Renal cortical epithelial cell (primary cell): ENCODE data around the gene USP32. TPM values are rescaled to one million over a fixed set of nuclear protein-coding genes. Genes with fewer than 3 reads are reported as not detected.
"Not testable (repeated sequence)": the region's sequence is repeated elsewhere in the genome, so short reads cannot be mapped to it uniquely, and the experiment has no call there.

Source experiments
- DNase-seq: peaks from one replicate; pipeline ENCODE4 v3.0.0-alpha.2; 2011; ENCODE audit warnings: low read depth
- total RNA-seq: library from RNA; depleted of rRNA; stranded (reverse); fragments of >200 nt; gene quantifications from 2 replicates; pipeline ENCODE4 v1.2.3, GENCODE V29; 2014

The USP32 gene
- total RNA-seq, 1 donor from 2014 or later: 92.6 TPM

DNA sequence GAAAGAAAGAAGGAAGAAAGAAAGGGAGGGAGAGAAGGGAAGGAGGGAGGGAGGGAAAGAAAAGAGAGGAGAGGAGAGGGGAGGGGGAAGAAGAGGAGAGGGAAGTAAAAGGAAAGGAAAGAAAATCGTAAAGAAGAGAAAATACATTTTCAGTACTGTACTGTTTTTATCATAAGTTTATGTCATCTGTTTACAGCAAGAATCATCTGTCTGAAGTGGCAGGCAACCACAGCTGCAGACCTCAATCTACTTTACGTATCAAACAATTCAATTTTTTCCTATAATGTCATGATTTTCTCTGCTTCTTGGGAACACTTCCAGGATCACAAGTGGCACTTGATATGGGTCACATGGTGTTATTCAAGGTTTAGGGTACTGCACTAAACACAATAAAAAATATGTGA is 58.3 kb downstream of the USP32 start:
- no peak for DNase-seq

DNA sequence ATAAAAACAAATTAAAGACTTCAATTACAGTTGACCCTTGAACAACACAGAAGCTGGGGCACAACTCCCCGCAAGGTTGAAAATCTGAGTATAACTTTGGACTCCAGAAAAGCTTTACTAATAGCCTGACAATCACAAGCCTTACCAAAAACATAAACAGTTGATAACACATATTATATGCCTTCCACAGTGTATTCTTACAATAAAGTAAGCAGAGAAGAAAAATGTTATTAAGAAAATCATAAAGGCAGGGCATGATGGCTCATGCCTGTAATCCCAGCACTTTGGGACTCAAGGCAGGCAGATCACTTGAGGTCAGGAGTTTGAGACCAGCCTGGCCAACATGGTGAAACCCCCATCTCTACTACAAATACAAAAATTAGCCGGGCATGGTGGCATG is 58.9 kb downstream of the USP32 start:
- DNase-seq: not testable (repeated sequence)

DNA sequence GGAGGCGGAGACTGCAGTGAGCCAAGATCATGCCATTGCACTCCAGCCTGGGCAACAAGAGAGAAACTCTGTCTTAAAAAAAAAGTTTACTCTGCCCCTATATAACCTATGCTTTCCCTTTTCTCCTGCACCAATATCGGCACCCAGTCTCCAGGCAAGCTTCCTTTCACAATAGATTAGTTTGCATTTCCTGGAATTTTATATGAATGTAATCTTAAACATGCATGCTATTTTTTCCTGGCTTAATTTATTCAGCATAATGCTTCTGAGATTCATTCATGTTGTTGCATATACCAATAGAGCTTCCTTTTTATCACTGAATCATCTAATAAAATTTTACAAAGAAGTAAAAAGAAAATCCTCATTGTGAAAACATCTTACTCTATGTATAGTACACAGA is 59.4 kb downstream of the USP32 start:
- DNase-seq: no peak

DNA sequence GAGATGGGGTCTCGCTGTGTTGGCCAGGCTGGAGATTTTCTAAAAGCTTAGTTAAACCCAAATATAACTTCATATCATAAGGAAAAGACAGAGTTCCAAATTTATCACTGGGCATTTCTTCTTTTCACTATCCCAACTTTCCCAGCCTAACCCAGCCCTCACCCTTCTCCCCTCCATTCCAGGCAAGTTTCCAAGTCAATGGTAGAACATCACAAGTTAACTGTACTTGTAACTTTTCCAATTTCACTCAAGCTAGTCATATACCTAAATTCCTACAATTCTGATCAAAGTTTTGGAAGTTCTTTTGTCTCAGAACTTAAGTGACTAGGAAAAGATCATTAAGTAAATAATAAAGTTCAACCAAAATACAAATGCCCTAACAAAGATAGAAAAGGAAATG is 61.2 kb downstream of the USP32 start:
- DNase-seq: no peak

DNA sequence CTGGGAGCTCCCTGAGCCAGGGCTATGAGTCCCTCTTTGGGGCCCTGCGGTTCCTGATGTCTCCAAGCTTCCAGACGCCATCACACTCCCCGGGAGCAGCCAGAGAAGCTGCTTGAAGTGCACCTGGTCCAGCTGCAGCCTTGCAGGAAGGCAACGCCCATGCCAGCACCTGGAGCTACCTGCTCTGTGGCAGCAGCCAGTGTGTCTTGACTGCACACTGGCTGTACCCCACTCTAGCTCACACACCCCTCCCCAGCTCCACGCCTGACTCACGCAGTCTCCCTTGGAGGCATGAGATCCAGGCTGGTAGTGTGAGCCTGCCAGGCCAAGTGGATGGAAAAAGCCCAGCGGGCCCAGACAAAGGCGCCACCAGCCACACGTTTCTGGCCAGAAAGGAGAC is 63.3 kb downstream of the USP32 start:
- no peak for DNase-seq

DNA sequence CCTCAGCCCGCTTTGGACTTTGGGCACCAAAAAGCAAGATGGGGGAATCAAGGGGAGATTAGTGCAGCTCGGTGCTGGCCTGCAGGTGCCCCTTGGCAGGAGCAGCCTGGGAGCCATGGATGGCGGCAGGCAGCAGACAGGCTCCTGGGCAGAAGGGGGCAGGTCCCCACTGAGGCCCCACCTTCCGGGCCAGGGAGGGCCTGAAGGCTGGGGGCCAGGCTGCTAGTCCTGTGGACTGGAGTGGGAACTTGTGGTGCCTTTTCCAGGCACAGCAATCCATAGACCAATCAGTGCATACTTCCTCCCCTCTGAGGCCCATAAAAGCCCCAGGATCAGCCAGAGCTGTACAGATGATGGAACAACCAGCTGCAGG is 64.0 kb downstream of the USP32 start:
- no peak for DNase-seq

DNA sequence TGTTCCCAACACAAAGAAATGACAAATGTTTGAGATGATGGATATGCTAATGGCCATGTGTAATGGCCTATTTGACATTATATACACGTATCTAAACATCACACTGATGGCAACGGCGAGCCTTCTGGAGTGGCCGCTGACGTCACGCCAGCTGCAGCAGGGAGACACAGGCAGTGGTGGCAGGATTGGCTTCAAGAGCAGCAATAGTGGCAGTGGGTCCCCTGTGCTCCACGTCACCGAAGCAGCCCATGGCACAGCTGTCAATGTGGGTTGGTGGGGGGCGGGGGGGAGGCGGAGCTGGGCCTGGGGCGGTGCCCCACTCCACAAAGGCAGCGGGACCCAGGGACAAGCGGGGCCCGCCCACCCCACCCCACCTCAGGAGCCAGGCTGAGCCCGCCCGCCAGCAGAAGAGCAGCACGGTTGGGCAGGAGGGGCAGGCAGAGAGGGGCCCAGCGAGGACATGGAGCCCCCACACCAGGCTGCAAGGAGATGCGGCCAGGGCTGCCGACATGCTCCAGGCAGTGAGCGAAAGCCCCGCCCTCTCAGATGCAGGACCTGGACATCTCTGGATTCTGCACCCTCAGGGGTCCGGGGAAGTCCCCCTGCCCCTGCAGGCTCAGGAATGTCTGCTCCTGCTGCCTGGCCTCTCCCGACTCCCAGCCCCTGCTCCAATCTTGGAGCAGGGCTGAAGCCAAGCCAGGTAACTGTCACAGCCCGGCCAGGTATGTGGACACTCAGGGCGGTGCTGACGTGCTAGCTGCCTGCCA is 64.6 kb downstream of the USP32 start:
- DNase-seq: no peak

DNA sequence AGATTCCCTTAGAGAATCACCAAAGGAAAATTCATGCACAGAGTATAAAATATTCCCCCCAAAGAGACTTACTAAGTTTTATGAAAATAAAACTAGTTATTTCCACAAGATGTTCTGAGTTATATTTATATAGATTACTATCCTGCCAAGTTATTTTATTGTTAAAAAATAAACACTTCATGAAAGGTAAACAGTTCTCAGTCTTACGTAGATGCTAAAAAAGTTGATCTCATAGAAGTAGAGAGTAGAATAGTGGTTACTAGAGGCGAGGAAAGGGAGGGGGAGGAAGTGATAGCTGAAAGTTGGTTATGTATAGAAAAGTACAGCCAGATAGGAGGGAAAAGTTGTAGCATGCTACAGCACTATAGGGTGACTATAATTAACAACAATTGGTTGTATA is 65.2 kb downstream of the USP32 start:
- DNase-seq: no peak

DNA sequence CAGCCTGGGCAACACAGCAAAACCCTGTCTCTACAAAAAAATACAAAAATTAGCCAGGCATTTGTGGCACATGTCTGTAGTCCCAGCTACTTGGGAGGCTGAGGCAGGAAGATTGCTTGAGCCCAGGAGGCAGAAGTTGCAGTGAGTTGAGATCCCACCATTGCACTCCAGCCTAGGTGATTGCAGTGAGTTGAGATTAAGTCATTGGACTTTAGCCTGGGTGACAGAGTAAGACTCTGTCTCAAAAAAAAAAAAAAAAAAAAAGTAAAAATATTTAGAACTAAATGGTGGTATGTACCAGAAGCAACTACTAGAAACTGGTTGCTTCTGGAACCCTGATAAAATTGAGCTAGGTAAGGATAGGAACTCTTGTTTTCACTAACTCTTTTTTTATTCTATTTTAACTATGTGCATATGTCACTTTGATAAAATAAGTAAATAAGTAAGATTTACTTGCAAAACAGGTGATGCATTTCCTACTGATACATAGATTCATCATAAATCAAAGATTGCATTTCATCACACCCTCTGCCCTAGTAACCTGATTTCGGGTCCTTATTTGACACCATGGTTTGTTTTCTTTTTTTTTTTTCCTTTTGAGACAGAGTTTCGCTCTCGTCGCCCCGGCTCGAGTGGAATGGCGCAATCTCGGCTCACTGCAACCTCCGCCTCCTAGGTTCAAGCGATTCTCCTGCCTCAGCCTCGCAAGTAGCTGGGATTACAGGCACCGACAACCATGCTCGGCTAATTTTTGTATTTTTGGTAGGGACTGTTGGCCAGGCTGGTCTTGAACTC is 66.0 kb downstream of the USP32 start:
- no peak for DNase-seq

DNA sequence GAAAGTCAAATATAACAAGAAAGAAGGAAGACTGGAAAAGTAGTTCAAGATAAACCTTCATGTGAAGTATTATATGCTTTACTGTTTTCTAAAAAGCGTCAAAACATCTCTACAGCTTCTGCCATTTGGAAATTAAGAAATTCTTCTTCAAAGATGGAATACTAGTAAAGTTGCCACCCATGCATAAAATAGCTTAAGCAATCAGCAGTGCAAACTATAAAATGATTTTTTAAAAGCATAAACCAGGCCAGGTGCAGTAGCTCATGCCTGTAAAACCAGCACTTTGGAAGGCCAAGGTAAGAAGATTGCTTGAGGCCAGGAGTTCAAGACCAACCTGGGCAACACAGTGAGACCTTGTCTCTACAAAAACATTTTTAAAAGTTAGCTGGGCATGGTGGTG is 68.2 kb downstream of the USP32 start:
- no peak for DNase-seq

DNA sequence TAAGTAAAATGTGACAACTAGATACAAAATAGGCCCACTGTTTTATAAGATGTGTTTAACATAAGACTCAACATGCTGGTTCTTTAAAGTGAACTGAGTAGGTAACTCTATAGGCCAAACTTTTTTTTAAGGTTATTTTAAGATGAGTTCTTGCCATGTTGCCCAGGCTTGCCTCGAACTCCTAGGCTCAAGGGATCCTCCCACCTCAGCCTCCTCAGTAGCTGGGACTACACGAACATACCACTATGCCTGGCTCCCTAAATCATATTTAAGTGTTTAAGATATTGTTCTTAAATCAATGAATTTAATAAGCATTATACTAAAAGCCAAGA is 69.9 kb downstream of the USP32 start:
- no peak for DNase-seq

DNA sequence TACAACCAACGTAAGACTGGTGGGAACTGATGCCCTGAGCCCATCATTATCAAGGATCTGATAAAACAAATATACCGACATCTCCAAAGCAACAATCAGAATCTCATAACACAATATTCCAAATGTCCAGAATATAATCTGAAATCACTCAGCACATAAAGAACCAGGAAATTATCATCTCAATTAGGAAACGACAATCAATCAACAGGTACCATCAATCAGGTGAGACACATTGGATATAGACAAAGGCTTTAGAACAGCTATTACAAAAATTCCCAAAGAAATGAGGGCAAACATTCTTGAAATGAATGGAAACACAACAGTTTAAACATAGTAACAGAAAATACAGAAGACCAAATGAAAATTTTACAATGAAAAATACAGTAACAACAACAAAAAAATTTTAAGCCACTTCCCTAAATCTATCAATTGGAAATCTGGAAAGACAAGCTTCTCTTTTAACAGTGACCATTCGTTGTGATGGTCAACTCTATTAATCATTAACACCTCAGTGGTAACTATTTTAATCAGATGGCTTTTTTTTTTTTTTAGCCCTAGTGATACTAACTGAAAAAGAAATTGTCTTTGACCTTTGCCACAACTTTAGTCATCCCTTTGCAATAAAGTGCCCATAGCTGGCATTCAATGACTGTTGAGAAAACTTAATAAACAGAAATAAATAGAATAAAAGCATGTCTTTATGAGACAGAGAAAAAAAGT is 70.4 kb downstream of the USP32 start:
- peak; percentile 81 for DNase-seq

DNA sequence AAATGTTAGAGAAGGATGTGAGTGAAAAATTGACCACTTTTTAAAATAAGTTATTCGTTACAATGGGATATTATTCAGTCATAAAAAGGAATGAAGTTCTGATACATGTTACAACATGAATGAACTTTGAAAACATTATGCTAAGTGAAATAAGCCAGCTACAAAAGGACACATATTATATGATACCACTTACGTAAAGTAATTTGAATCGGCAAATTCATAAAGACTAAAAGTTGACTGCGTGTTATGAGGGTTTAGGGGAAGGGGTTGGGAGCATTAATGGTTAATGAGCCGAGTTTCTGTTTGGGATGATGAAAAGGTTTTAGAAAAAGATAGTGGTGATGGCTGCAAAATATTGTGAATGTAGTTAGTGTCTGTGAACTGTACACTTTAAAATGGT is 73.1 kb downstream of the USP32 start:
- no peak for DNase-seq

DNA sequence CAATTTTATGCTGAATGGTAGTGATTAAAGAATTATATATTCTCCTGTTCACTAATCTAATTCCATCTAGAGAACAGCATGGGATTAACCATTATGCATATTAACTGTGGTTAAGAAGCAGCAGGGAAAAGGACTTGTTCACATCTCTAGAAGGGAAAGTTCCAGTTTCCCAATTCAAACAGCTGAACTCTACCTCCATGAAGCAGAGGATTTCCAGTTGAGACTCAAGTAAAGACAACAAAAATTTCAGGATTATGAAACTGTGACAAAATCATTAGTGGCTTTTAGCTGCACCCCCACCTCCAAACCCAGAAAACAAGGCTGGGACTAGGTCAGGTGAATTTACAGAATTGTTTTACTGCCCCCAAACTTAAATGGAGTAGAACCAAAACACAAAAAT is 73.6 kb downstream of the USP32 start:
- no peak for DNase-seq

DNA sequence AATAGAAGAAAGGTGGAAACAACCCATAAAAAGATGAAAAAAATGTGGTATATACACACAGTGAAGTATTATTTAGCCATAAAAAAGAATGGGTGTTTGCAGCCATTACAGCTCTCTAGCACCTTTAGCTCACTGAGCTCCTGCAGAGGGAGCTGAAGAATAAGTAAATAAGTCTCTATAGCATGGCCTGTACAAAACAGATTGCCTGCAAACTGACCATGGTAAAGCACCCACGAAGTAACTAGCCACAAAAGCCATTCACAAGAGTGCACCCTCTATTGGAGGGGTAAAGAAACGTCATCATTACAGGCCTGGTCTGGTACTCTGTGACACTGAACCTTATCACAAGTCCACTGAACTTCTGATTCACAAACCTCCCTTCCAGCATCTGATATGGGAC is 76.3 kb downstream of the USP32 start:
- DNase-seq: no peak

DNA sequence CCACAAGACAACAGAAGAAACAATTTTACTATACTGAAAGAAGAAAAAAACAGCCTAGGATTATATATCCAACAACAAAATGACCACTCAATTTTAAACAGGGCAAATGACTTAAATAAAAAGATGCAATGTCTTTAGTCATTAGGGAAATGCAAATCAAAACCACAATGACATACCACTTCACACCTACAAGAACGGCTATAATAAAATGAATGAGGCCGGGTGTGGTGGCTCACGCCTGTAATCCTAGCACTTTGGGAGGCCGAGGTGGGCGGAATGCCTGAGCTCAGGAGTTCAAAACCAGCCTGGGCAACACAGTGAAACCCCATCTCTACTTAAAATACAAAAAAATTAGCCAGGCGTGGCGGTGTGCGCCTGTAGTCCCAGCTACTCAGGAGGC is 77.0 kb downstream of the USP32 start:
- not testable (repeated sequence) for DNase-seq

DNA sequence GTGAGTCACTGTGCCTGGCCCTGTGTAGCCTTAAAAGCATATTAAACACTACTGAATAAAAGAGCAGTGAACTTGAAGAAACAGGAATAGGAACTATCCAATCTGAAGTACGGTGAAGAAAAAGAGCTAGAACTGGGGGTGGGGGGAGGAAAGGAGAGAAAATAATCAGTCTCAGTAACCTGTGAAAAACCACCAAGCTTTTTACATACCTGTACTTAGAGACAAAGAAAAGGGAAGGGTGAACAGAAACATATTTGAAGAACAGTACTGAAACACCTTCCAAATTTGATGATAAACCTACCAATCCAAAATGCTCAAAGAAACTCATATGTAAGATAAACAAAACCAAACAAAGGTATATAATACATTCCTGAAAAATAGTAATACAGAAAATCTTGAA is 77.5 kb downstream of the USP32 start:
- DNase-seq: no peak

DNA sequence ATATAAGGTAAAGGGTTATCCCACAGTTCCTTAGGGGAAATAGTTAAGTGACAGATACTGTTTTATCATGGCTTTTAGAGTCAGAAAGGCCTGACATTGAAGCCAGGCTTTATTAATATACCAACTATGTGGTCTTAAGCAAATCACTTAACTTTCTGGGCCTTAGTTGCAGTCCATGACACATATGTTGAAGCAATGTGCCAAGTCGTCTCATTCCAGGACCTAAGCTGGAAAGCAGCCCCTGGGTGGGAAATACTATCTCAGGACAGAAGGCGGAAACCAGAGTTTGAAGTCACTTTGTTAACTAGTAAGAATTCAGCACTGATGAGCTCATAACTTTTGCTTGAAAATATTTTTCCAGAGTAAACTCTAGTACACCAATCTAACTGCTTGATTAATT is 80.0 kb downstream of the USP32 start:
- no peak for DNase-seq

DNA sequence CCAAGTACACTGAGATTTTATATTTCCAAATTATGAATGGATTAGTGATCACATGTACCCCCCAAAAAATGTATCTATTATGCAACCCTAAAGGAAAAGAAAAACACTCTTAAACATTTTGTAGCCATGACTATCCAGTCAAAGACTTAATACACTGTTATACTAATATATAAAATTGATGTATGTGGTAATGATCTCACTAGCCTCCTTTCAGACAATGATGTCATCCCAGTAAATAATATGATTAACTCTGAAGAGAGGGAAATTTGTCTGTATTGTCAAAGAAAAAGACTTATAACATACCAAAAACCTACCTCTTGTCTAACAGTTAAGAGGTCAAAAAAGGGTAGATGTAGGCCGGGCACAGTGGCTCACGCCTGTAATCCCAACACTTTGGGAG is 80.7 kb downstream of the USP32 start:
- no peak for DNase-seq

DNA sequence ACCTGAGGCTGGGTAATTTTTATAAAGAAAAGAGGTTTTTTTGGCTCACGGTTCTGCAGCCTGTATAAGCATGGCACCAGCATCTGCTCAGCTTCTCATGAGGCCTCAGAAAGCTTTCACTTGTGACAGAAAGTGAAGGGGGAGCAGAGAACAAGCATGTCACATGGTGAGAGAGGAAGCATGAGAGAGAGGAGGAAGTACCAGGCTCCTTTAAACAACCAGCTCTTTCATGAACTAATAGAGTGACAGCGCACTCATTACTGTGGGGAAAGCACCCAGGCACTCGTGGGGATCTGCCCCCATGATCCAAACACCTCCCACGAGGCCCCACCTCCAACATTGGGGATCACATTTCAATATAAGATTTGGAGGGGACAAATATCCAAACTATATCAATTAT is 86.8 kb downstream of the USP32 start:
- peak; percentile 32 for DNase-seq

DNA sequence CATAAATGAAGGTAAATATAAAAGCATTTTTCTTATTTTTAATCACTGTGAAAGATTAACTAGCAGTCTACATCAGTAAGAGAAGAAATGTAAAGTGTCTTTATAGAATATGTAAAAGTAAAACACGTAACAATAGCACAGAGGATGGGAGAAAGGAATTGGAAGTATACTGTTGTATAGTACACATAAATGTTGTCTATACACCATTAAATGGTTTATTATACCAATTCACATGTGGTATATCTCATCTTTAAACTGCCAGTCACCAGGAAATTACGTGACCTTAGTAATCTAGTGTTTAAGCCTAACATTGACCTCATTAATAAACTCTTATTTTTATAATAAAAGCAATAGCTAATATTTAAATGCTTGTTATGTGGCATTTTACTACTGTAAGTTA is 87.4 kb downstream of the USP32 start:
- DNase-seq: no peak

DNA sequence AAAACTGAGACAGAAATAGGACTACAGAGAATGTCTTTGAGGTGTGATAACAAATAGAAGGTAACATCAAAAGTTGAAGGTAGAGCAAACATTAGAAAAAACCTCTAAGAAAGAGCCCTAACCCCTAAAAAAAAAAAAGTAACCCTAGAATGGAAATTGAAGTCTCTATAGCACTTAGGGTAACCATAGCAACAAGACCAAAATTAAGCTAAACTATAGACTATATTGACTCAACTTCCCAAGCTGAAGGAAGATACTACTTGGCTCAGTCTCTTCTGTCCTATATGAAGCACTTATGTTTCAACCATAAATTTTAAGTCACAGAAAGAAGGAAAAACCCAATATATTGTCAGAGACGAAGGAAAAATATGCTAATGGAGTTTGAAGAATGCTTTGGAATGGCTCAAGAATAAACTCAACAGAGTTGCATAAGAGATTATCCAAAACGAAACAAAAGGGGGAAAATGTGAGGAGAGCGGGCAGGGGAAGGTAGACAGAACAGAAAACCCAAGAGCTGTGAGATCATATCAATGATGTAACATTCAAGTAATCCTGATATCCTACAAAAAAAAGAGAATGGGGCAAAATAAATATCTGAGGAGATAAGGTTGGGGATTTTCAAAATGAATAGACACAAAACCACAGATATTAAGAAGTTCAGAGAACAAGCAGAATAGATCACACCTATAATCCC is 88.4 kb downstream of the USP32 start:
- DNase-seq: no peak
